HepG2 (cell line): ENCODE measurements around the gene KCTD5. TPM values are rescaled to one million over a fixed set of nuclear protein-coding genes. Genes with fewer than 3 reads are reported as not detected.

ENCODE experiments used
- CBX5 ChIP-seq: sonication (generic); formaldehyde crosslinking; IDR thresholded peaks from 2 replicates; pipeline ENCODE4 v1.4.0; 2020; ENCODE audit warnings: missing genetic modification reagents, borderline replicate concordance
- CREM ChIP-seq, 2 experiments: sonication (generic) in 1 of 2; formaldehyde crosslinking in 1 of 2; IDR thresholded peaks; 2 replicates each; pipeline versions ENCODE4 v1.4.0 to v1.6.1; 2016 to 2020; ENCODE audit warnings: antibody characterized with exemption in 1 of 2, mild to moderate bottlenecking in 1 of 2, missing genetic modification reagents in 1 of 2
- E2F2 ChIP-seq: sonication (generic); formaldehyde crosslinking; IDR thresholded peaks from 2 replicates; pipeline ENCODE4 v1.4.0; 2020; ENCODE audit warnings: missing genetic modification reagents, borderline replicate concordance
- EED ChIP-seq: sonication (generic); formaldehyde crosslinking; IDR thresholded peaks from 2 replicates; pipeline ENCODE4 v1.5.0; 2020; ENCODE audit warnings: mild to moderate bottlenecking, missing genetic modification reagents
- FOXC1 ChIP-seq: sonication (generic); formaldehyde crosslinking; IDR thresholded peaks from 2 replicates; pipeline ENCODE4 v1.8.0; 2022; ENCODE audit warnings: mild to moderate bottlenecking, missing genetic modification reagents, borderline replicate concordance
- FOXM1 ChIP-seq: sonication (generic); formaldehyde crosslinking; IDR thresholded peaks from 2 replicates; pipeline ENCODE4 v1.5.0; 2020; ENCODE audit warnings: missing genetic modification reagents
- FOXP1 ChIP-seq, 2 experiments: fragments of 450-650 bp in 1 of 2; IDR thresholded peaks; 2 replicates each; pipeline ENCODE4 v1.6.1; 2017 to 2018; ENCODE audit warnings: antibody characterized with exemption in 1 of 2
- GTF2F1 ChIP-seq: fragments of 150-350 bp; IDR thresholded peaks from 2 replicates; pipeline ENCODE4 v1.6.1; 2014; ENCODE audit warnings: low read length
- MBD4 ChIP-seq: IDR thresholded peaks from 2 replicates; pipeline ENCODE4 v1.6.1; 2012; ENCODE audit warnings: low read length, inconsistent platforms, borderline replicate concordance
- MXD4 ChIP-seq: IDR thresholded peaks from 2 replicates; pipeline ENCODE4 v1.6.1; 2016; ENCODE audit warnings: mild to moderate bottlenecking, missing biosample characterization, missing genetic modification reagents
- NBN ChIP-seq: fragments of 450-650 bp; conservative IDR thresholded peaks from 2 replicates; pipeline ENCODE4 v1.6.1; 2017
- SRSF4 ChIP-seq: fragments of 200-400 bp; formaldehyde crosslinking; IDR thresholded peaks from one replicate; pipeline ENCODE4 v1.6.1; 2018; ENCODE audit warnings: mild to moderate bottlenecking, low read depth, low read length, moderate library complexity; ENCODE audit not compliant: poor library complexity, severe bottlenecking
- TSC22D2 ChIP-seq: sonication (generic); formaldehyde crosslinking; IDR thresholded peaks from 2 replicates; pipeline ENCODE4 v1.5.1; 2020; ENCODE audit warnings: missing genetic modification reagents, mild to moderate bottlenecking, borderline replicate concordance
- U2AF2 ChIP-seq: fragments of 200-400 bp; formaldehyde crosslinking; IDR thresholded peaks from 2 replicates; pipeline ENCODE4 v1.6.1; 2017; ENCODE audit warnings: low read depth, mild to moderate bottlenecking, low read length
- ZNF251 ChIP-seq: sonication (generic); formaldehyde crosslinking; IDR thresholded peaks from 2 replicates; pipeline ENCODE4 v1.9.0; 2021; ENCODE audit warnings: mild to moderate bottlenecking, missing genetic modification reagents
- ZNF549 ChIP-seq: sonication (generic); formaldehyde crosslinking; IDR thresholded peaks from 2 replicates; pipeline ENCODE4 v1.5.0; 2020; ENCODE audit warnings: missing genetic modification reagents
- polyA plus RNA-seq, 8 experiments: library from polyadenylated mRNA; depleted of rRNA in 3 of 8; stranded (reverse) in 7 of 8; unstranded in 1 of 8; fragments of >200 nt; fragmentation: Illumina TruSeq in 4 of 8; extraction: Trizol in 4 of 8; gene quantifications; 2 replicates each; pipeline versions ENCODE4 v1.2.1 to v1.2.3, GENCODE V29; 2011 to 2016; ENCODE audit warnings: low read depth in 4 of 8, missing spikeins in 1 of 8, mixed read lengths in 1 of 8; ENCODE audit not compliant: insufficient read depth in 1 of 8
- total RNA-seq, 5 experiments: library from RNA; depleted of rRNA; stranded (reverse); fragments of >200 nt; fragmentation: Illumina TruSeq; extraction: Trizol; gene quantifications; 2 replicates each; pipeline ENCODE4 v1.2.3, GENCODE V29; 2016; ENCODE audit warnings: low read depth in 1 of 5
- TF ChIP-seq, protein P1 (sequence below): sonication (generic); formaldehyde crosslinking; IDR thresholded peaks from 2 replicates; pipeline ENCODE4 v1.4.0; 2020; ENCODE audit warnings: missing genetic modification reagents
- TF ChIP-seq, protein P2 (sequence below): sonication (generic); formaldehyde crosslinking; IDR thresholded peaks from 2 replicates; pipeline ENCODE4 v1.4.0; 2020; ENCODE audit warnings: mild to moderate bottlenecking, missing genetic modification reagents

KCTD5 gene
- total and polyA plus RNA-seq, 2 of the 13 experiments (the other 11 are each of a cell fraction or from before 2014, with no cell fraction given), result 25.4 to 29.8 TPM

- TF ChIP-seq, protein P1, sequence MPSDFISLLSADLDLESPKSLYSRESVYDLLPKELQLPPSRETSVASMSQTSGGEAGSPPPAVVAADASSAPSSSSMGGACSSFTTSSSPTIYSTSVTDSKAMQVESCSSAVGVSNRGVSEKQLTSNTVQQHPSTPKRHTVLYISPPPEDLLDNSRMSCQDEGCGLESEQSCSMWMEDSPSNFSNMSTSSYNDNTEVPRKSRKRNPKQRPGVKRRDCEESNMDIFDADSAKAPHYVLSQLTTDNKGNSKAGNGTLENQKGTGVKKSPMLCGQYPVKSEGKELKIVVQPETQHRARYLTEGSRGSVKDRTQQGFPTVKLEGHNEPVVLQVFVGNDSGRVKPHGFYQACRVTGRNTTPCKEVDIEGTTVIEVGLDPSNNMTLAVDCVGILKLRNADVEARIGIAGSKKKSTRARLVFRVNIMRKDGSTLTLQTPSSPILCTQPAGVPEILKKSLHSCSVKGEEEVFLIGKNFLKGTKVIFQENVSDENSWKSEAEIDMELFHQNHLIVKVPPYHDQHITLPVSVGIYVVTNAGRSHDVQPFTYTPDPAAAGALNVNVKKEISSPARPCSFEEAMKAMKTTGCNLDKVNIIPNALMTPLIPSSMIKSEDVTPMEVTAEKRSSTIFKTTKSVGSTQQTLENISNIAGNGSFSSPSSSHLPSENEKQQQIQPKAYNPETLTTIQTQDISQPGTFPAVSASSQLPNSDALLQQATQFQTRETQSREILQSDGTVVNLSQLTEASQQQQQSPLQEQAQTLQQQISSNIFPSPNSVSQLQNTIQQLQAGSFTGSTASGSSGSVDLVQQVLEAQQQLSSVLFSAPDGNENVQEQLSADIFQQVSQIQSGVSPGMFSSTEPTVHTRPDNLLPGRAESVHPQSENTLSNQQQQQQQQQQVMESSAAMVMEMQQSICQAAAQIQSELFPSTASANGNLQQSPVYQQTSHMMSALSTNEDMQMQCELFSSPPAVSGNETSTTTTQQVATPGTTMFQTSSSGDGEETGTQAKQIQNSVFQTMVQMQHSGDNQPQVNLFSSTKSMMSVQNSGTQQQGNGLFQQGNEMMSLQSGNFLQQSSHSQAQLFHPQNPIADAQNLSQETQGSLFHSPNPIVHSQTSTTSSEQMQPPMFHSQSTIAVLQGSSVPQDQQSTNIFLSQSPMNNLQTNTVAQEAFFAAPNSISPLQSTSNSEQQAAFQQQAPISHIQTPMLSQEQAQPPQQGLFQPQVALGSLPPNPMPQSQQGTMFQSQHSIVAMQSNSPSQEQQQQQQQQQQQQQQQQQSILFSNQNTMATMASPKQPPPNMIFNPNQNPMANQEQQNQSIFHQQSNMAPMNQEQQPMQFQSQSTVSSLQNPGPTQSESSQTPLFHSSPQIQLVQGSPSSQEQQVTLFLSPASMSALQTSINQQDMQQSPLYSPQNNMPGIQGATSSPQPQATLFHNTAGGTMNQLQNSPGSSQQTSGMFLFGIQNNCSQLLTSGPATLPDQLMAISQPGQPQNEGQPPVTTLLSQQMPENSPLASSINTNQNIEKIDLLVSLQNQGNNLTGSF (CRISPR knock-in tag), result peak; percentile 71
- TF ChIP-seq EED (CRISPR knock-in tag) (no peak; the same call in 1 of the 2 replicates), CREM (IDR thresholded peaks at IDR 0.05) (peak; percentile 97), CREM (CRISPR knock-in tag; IDR thresholded peaks at IDR 0.05) (0 out of 2 replicates have a peak, but pooled peaks have one; percentile 50), FOXC1 (CRISPR knock-in tag) (peak; percentile 88; the same call in 1 of the 2 replicates), FOXM1 (CRISPR knock-in tag) (no peak), TSC22D2 (CRISPR knock-in tag) (no peak), ZNF251 (CRISPR knock-in tag) (no peak), SRSF4 (no peak), U2AF2 (no peak), NBN (no peak), FOXP1 (IDR thresholded peaks at IDR 0.05) (no peak), FOXP1 (CRISPR knock-in tag; IDR thresholded peaks at IDR 0.05) (no peak), GTF2F1 (no peak), E2F2 (CRISPR knock-in tag) (peak; percentile 21; the same call in 1 of the 2 replicates), CBX5 (no peak), MBD4 (no peak), ZNF549 (CRISPR knock-in tag) (no peak; the same call in 1 of the 2 replicates), MXD4 (CRISPR knock-in tag) (peak; percentile 54; the same call in 1 of the 2 replicates)
- TF ChIP-seq, protein P2, sequence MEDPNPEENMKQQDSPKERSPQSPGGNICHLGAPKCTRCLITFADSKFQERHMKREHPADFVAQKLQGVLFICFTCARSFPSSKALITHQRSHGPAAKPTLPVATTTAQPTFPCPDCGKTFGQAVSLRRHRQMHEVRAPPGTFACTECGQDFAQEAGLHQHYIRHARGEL (CRISPR knock-in tag), result peak; percentile 45; the same call in 1 of the 2 replicates
Observed at GRCh38 chr16:2752035-2752849, 69.9 kb downstream of the KCTD5 start, which contains the start of gene SRRM2 (continued).
